H9 (cell line): Measurements from ENCODE around the gene FEZ2. TPM values are rescaled to one million over a fixed set of nuclear protein-coding genes. Genes with fewer than 3 reads are reported as not detected.

ENCODE experiments used
- DNase-seq: peaks from one replicate; pipeline ENCODE4 v3.0.0-alpha.2; 2017
- H2AFZ ChIP-seq: one replicate; pipeline ENCODE4 v1.6.1; 2013; ENCODE audit warnings: mild to moderate bottlenecking, low read length, control low read depth, moderate library complexity
- H2AK5ac ChIP-seq: 2 replicates; pipeline ENCODE4 v1.6.1; 2013; ENCODE audit warnings: low read length, control low read depth, mixed read lengths; ENCODE audit not compliant: insufficient read length
- H2BK120ac ChIP-seq: one replicate; pipeline ENCODE4 v1.6.1; 2013; ENCODE audit warnings: low read depth, mild to moderate bottlenecking, low read length, control low read depth, inconsistent platforms; ENCODE audit not compliant: poor library complexity, severe bottlenecking
- H2BK12ac ChIP-seq: 2 replicates; pipeline ENCODE4 v1.6.1; 2013; ENCODE audit warnings: low read length, control low read depth, mixed read lengths, low read depth; ENCODE audit not compliant: insufficient read length
- H2BK15ac ChIP-seq: 2 replicates; pipeline ENCODE4 v1.6.1; 2013; ENCODE audit warnings: low read depth, low read length, control low read depth
- H2BK20ac ChIP-seq: one replicate; pipeline ENCODE4 v1.6.1; 2013; ENCODE audit warnings: low read depth, mild to moderate bottlenecking, low read length, control low read depth, inconsistent platforms; ENCODE audit not compliant: poor library complexity, severe bottlenecking
- H2BK5ac ChIP-seq: 2 replicates; pipeline ENCODE4 v1.6.1; 2013; ENCODE audit warnings: low read length, control low read depth, mixed read lengths; ENCODE audit not compliant: insufficient read length
- H3K14ac ChIP-seq: 2 replicates; pipeline ENCODE4 v1.6.1; 2013; ENCODE audit warnings: low read length, control low read depth; ENCODE audit not compliant: insufficient read depth
- H3K18ac ChIP-seq: 2 replicates; pipeline ENCODE4 v1.6.1; 2013; ENCODE audit warnings: low read depth, mild to moderate bottlenecking, mixed read lengths, low read length, control low read depth; ENCODE audit not compliant: insufficient read length
- H3K23ac ChIP-seq: 2 replicates; pipeline ENCODE4 v1.6.1; 2013; ENCODE audit warnings: low read length, control low read depth, mixed read lengths, low read depth; ENCODE audit not compliant: insufficient read length
- H3K23me2 ChIP-seq: 2 replicates; pipeline ENCODE4 v1.6.1; 2013; ENCODE audit warnings: low read depth, mild to moderate bottlenecking, mixed read lengths, low read length, control low read depth; ENCODE audit not compliant: insufficient read length, poor library complexity, severe bottlenecking
- H3K27ac ChIP-seq: 2 replicates; pipeline ENCODE4 v1.5.1; 2013; ENCODE audit warnings: low read length, control low read depth, mixed read lengths, low read depth; ENCODE audit not compliant: insufficient read length
- H3K27me3 ChIP-seq: 2 replicates; pipeline ENCODE4 v1.6.1; 2013; ENCODE audit warnings: low read length, control low read depth, inconsistent platforms; ENCODE audit not compliant: insufficient read depth
- H3K4ac ChIP-seq: 2 replicates; pipeline ENCODE4 v1.6.1; 2013; ENCODE audit warnings: low read depth, mild to moderate bottlenecking, control low read depth, inconsistent platforms, low read length, moderate library complexity
- H3K4me1 ChIP-seq: 2 replicates; pipeline ENCODE4 v1.6.1; 2013; ENCODE audit warnings: low read length, control low read depth, inconsistent platforms; ENCODE audit not compliant: insufficient read depth
- H3K4me2 ChIP-seq: 2 replicates; pipeline ENCODE4 v1.6.1; 2013; ENCODE audit warnings: low read length, control low read depth, mixed read lengths; ENCODE audit not compliant: insufficient read length, insufficient read depth
- H3K56ac ChIP-seq: 2 replicates; pipeline ENCODE4 v1.6.1; 2013; ENCODE audit warnings: low read depth, mild to moderate bottlenecking, mixed read lengths, low read length, control low read depth; ENCODE audit not compliant: insufficient read length
- H3K79me1 ChIP-seq: 2 replicates; pipeline ENCODE4 v1.6.1; 2013; ENCODE audit warnings: low read depth, mild to moderate bottlenecking, moderate library complexity, low read length, control low read depth, inconsistent platforms; ENCODE audit not compliant: insufficient read depth, poor library complexity, severe bottlenecking
- H3K79me2 ChIP-seq: 2 replicates; pipeline ENCODE4 v1.6.1; 2013; ENCODE audit warnings: low read length, control low read depth, inconsistent platforms; ENCODE audit not compliant: insufficient read depth
- H3K9ac ChIP-seq: 2 replicates; pipeline ENCODE4 v1.6.1; 2013; ENCODE audit warnings: low read length, control low read depth, mixed read lengths; ENCODE audit not compliant: insufficient read length; ENCODE audit errors: extremely low read depth
- H3K9me3 ChIP-seq: one replicate; pipeline ENCODE4 v1.6.1; 2013; ENCODE audit warnings: low read depth, low read length, inconsistent platforms; ENCODE audit not compliant: control insufficient read depth
- H3T11ph ChIP-seq: one replicate; pipeline ENCODE4 v1.6.1; 2013; ENCODE audit warnings: mild to moderate bottlenecking, low read length, control low read depth, inconsistent platforms
- H4K20me1 ChIP-seq: one replicate; pipeline ENCODE4 v1.6.1; 2013; ENCODE audit not compliant: control insufficient read depth, insufficient read length, insufficient read depth
- H4K5ac ChIP-seq: 2 replicates; pipeline ENCODE4 v1.6.1; 2013; ENCODE audit warnings: low read depth, mild to moderate bottlenecking, mixed read lengths, low read length, control low read depth; ENCODE audit not compliant: insufficient read length
- H4K8ac ChIP-seq: replicated peaks from 2 replicates; pipeline ENCODE4 v1.6.1; 2013; ENCODE audit warnings: low read length, control low read depth, mixed read lengths, low read depth; ENCODE audit not compliant: insufficient read length
- H4K91ac ChIP-seq: 2 replicates; pipeline ENCODE4 v1.6.1; 2013; ENCODE audit warnings: low read depth, mild to moderate bottlenecking, moderate library complexity, mixed read lengths, low read length, control low read depth; ENCODE audit not compliant: insufficient read length
- H3K27ac Mint-ChIP-seq, 3 experiments: 2 replicates in 2 of 3; 3 replicates in 1 of 3; pipeline ENCODE4 v1.8.0; 2020 to 2021; ENCODE audit warnings: mixed read lengths in 3 of 3, mild to moderate bottlenecking in 1 of 3, moderate library complexity in 1 of 3
- H3K27me3 Mint-ChIP-seq: 2 replicates; pipeline ENCODE4 v1.8.0; 2021; ENCODE audit warnings: low read depth, mild to moderate bottlenecking, moderate library complexity, mixed read lengths
- H3K36me3 Mint-ChIP-seq, 3 experiments: 2 replicates in 2 of 3; 3 replicates in 1 of 3; pipeline ENCODE4 v1.8.0; 2020 to 2021; ENCODE audit warnings: low read depth in 3 of 3, mixed read lengths in 3 of 3; ENCODE audit not compliant: insufficient read depth in 1 of 3
- H3K4me1 Mint-ChIP-seq, 2 experiments: 2 replicates each; pipeline ENCODE4 v1.8.0; 2020; ENCODE audit warnings: mixed read lengths in 2 of 2
- H3K4me3 Mint-ChIP-seq, 2 experiments: 2 replicates in 1 of 2; 3 replicates in 1 of 2; pipeline ENCODE4 v1.8.0; 2020 to 2021; ENCODE audit warnings: mild to moderate bottlenecking in 2 of 2, mixed read lengths in 2 of 2, moderate library complexity in 1 of 2
- H3K9me3 Mint-ChIP-seq, 2 experiments: 2 replicates in 1 of 2; 3 replicates in 1 of 2; pipeline ENCODE4 v1.8.0; 2020; ENCODE audit warnings: mild to moderate bottlenecking in 2 of 2, mixed read lengths in 2 of 2, moderate library complexity in 1 of 2
- CTCF ChIP-seq: fragments of 200-600 bp; sonication (generic); conservative IDR thresholded peaks from 3 replicates; pipeline ENCODE4 v1.8.0; 2021; ENCODE audit warnings: antibody characterized with exemption, mild to moderate bottlenecking
- WGBS: extraction: QIAGEN DNeasy Blood & Tissue Kit; methylation state at CpG from one replicate; pipeline ENCODE4 v1.1.7; 2013; ENCODE audit warnings: missing lambda C conversion rate, low lambda C conversion rate, mixed read lengths; ENCODE audit not compliant: insufficient read length; ENCODE audit errors: extremely low coverage; 5-methylcytosine and 5-hydroxymethylcytosine counted together
- total RNA-seq: library from RNA; stranded (reverse); gene quantifications from 2 replicates; pipeline ENCODE4 v1.2.1, GENCODE V29; 2021

The FEZ2 gene
- total RNA-seq, 1 experiment from 2014 or later: 27.7 TPM

- WGBS: no CpG with 5 or more reads among the region's 4 CpGs
- Histone ChIP-seq H3K9me3 (no peaks in the 10 kb centered on the region), H4K8ac (no peak overlapping the region), H2BK5ac (no peak overlapping the region), H3T11ph (no peak overlapping the region), H3K56ac (no peak overlapping the region), H2AFZ (no peak overlapping the region), H4K20me1 (no peaks in the 10 kb centered on the region), H2BK12ac (no peak overlapping the region), H3K4ac (no peak overlapping the region), H3K27me3 (no peaks in the 10 kb centered on the region), H3K18ac (no peak overlapping the region), H3K79me2 (no peaks in the 10 kb centered on the region), H3K79me1 (no peaks in the 10 kb centered on the region), H2BK120ac (no peak overlapping the region), H3K27ac (no peak overlapping the region), H3K4me1 (no peaks in the 10 kb centered on the region), H2BK20ac (no peak overlapping the region), H3K9ac (no peak overlapping the region), H3K23ac (no peak overlapping the region), H2AK5ac (no peak overlapping the region), H3K4me2 (no peak overlapping the region), H3K23me2 (no peaks in the 10 kb centered on the region), H4K91ac (no peak overlapping the region), H4K5ac (no peak overlapping the region), H2BK15ac (no peak overlapping the region), H3K14ac (no peak overlapping the region)
- peaks cover 12 to 76% (median 70%) of the 10 kb centered on the region in 3 experiments for H3K36me3 Mint-ChIP-seq
- H3K9me3 Mint-ChIP-seq: no peaks in the 10 kb centered on the region
- H3K27ac Mint-ChIP-seq: no peak overlapping the region
- no peaks in the 10 kb centered on the region for H3K4me1 Mint-ChIP-seq
- TF ChIP-seq CTCF: no peak
- no peak overlapping the region for H3K4me3 Mint-ChIP-seq
- no peaks in the 10 kb centered on the region for H3K27me3 Mint-ChIP-seq
- no peak for DNase-seq
Observed at GRCh38 chr2:36520431-36520830, 77.5 kb downstream of the FEZ2 start.
